Fibroblast of lung (primary cell): ENCODE data around the gene MBD3L2.
"Not testable (repeated sequence)": the region's sequence is repeated elsewhere in the genome, so short reads cannot be mapped to it uniquely, and the experiment has no call there.

ENCODE experiments used
- CTCF ChIP-seq, 2 donors: IDR thresholded peaks in 1 of 2; conservative IDR thresholded peaks in 1 of 2; 1 replicate in 1 of 2; 2 replicates in 1 of 2; pipeline ENCODE4 v1.5.1; 2011 to 2012; ENCODE audit warnings: low read length in 2 of 2, control low read depth in 1 of 2, inconsistent platforms in 1 of 2, low read depth in 1 of 2, mild to moderate bottlenecking in 1 of 2
- EZH2 ChIP-seq: IDR thresholded peaks from 2 replicates; pipeline ENCODE4 v1.5.1; 2012; ENCODE audit warnings: low read length, control low read depth, mild to moderate bottlenecking; ENCODE audit errors: missing control alignments

- TF ChIP-seq CTCF (conservative IDR thresholded peaks at IDR 0.05 in 1 of 2, IDR thresholded peaks at IDR 0.05 in 1 of 2; ENCODE audit: low read depth in 1 of 2, low read length in 2 of 2); EZH2: not testable (repeated sequence)
Observed at GRCh38 chr19:7059977-7060376, 10.9 kb downstream of the MBD3L2 start.
